Spleen (tissue), 11 donors: ENCODE results near the gene MEGF8. TPM values are rescaled to one million over a fixed set of nuclear protein-coding genes. Genes with fewer than 3 reads are reported as not detected.

Experiments used
- DNase-seq: peaks from one replicate; pipeline ENCODE4 v3.0.0-alpha.2; 2020
- H3K27ac ChIP-seq, 8 donors: fragments of 200-600 bp; sonication (generic) in 7 of 8; 1 replicate in 4 of 8; 2 replicates in 4 of 8; pipeline versions ENCODE4 v1.5.0 to v1.8.0; 2016 to 2021; ENCODE audit warnings: inconsistent platforms in 4 of 8, mild to moderate bottlenecking in 4 of 8, moderate library complexity in 1 of 8
- H3K27me3 ChIP-seq, 7 donors: fragments of 200-600 bp; sonication (generic) in 6 of 7; replicated peaks in 1 of 7; 1 replicate in 4 of 7; 2 replicates in 3 of 7; pipeline versions ENCODE4 v1.5.0 to v1.8.0; 2016 to 2021; ENCODE audit warnings: inconsistent platforms in 3 of 7, mild to moderate bottlenecking in 1 of 7
- H3K36me3 ChIP-seq, 6 donors: fragments of 200-600 bp; sonication (generic) in 5 of 6; 1 replicate in 4 of 6; 2 replicates in 2 of 6; pipeline versions ENCODE4 v1.5.0 to v1.8.0; 2016 to 2021; ENCODE audit warnings: inconsistent platforms in 2 of 6
- H3K4me1 ChIP-seq, 6 donors: fragments of 200-600 bp; sonication (generic) in 5 of 6; 1 replicate in 3 of 6; 2 replicates in 3 of 6; pipeline versions ENCODE4 v1.5.0 to v1.8.0; 2016 to 2021; ENCODE audit warnings: inconsistent platforms in 3 of 6
- H3K4me3 ChIP-seq, 8 donors: fragments of 200-600 bp; sonication (generic) in 7 of 8; 1 replicate in 4 of 8; 2 replicates in 4 of 8; pipeline versions ENCODE4 v1.5.0 to v1.8.0; 2016 to 2021; ENCODE audit warnings: inconsistent platforms in 4 of 8, mild to moderate bottlenecking in 4 of 8, moderate library complexity in 2 of 8
- H3K9me3 ChIP-seq, 8 donors: fragments of 200-600 bp; sonication (generic) in 7 of 8; 1 replicate in 4 of 8; 2 replicates in 4 of 8; pipeline versions ENCODE4 v1.5.0 to v1.8.0; 2016 to 2021; ENCODE audit warnings: inconsistent platforms in 4 of 8
- CTCF ChIP-seq, 11 experiments: fragments of 200-600 bp in 7 of 11; fragments of 450-650 bp in 4 of 11; sonication (generic) in 4 of 11; IDR thresholded peaks in 8 of 11; conservative IDR thresholded peaks in 3 of 11; 1 replicate in 7 of 11; 2 replicates in 4 of 11; pipeline versions ENCODE4 v1.4.0 to v1.8.0; 2016 to 2021; ENCODE audit warnings: antibody characterized with exemption in 11 of 11, inconsistent platforms in 4 of 11, mild to moderate bottlenecking in 1 of 11
- POLR2A ChIP-seq, 3 donors: fragments of 450-650 bp; IDR thresholded peaks; one replicate each; pipeline ENCODE4 v1.5.1; 2017; ENCODE audit warnings: antibody characterized with exemption in 3 of 3, mild to moderate bottlenecking in 1 of 3
- POLR2AphosphoS5 ChIP-seq, 3 donors: sonication (generic); formaldehyde crosslinking; IDR thresholded peaks; one replicate each; pipeline ENCODE4 v1.5.1; 2017; ENCODE audit warnings: antibody characterized with exemption in 3 of 3
- WGBS, 5 donors: extraction: QIAGEN DNeasy Blood & Tissue Kit in 3 of 5; methylation state at CpG; one replicate each; pipeline versions ENCODE4 v1.1.5 to v1.1.7; 2013 to 2018; 5-methylcytosine and 5-hydroxymethylcytosine counted together
- intact Hi-C: fragments of 100-400 bp; cut with DNase I; formaldehyde crosslinking; loops from one replicate; pipeline ENCODE4 v1.15.0; 2023; ENCODE audit warnings: low total_unique reads
- polyA plus RNA-seq, 3 donors: library from polyadenylated mRNA; stranded (reverse); fragments of 200-250 nt; gene quantifications; one replicate each; pipeline ENCODE4 v1.2.1, GENCODE V29; 2013
- total RNA-seq, 7 donors: library from RNA; depleted of rRNA in 3 of 7; stranded (reverse); fragments of >200 nt in 3 of 7; fragmentation: NEBNext Ultra II Directional in 4 of 7; extraction: Animal tissue kit (Norgen Biotek cat#: 25700) in 4 of 7; gene quantifications; one replicate each; pipeline versions ENCODE4 v1.1.0 to v1.2.1, GENCODE V29; 2016 to 2021
- donor health status: healthy with polysubstance abuse.
- donor health status: DM: no; HTN: no; CAD: no; lungs with moderate emphysema.
- donor health status: DM: no; HTN: no; CAD: no.
- donor health status: Bipolar disorder and iron deficiency.
- donor health status: healthy.
- donor health status: DM: no; HTN: no; CAD: no.
- donor health status: DM: yes; HTN: yes; CAD: no.

The MEGF8 gene
- total and polyA plus RNA-seq, 10 donors, result 2.3 to 26.2 (median 18.7) TPM

GRCh38 chr19:42362891-42363440 is 37.5 kb downstream of the MEGF8 start:
- peaks cover 0 to 15% (median 2%) of the 10 kb centered on the region in 8 donors for H3K9me3 ChIP-seq
- no peak for DNase-seq
- no peak overlapping the region for H3K4me3 ChIP-seq
- intact Hi-C loops, result no loop called here
- no peak for TF ChIP-seq POLR2AphosphoS5 (IDR thresholded peaks at IDR 0.05)
- TF ChIP-seq POLR2A (IDR thresholded peaks at IDR 0.05), result no peak
- TF ChIP-seq CTCF (IDR thresholded peaks at IDR 0.05 in 8 of 11, conservative IDR thresholded peaks at IDR 0.05 in 3 of 11), result no peak
- 91 to 96% (median 95%) methylated on average over 12 to 13 of the region's 13 CpGs for WGBS, 5 donors
- peaks cover 0 to 59% (median 10%) of the 10 kb centered on the region in 6 donors for H3K36me3 ChIP-seq
- peak overlapping the region in 6 of 8 donors; percentile 59 to 83 (median 76) for H3K27ac ChIP-seq
- H3K27me3 ChIP-seq, result no peaks in the 10 kb centered on the region
- peaks cover 0 to 37% (median 18%) of the 10 kb centered on the region in 6 donors for H3K4me1 ChIP-seq

- H3K9me3 ChIP-seq, result peaks cover 0 to 15% (median 2%) of the 10 kb centered on the region in 8 donors
- no peaks in the 10 kb centered on the region for H3K27me3 ChIP-seq
- intact Hi-C loops, result no loop called here
- H3K36me3 ChIP-seq, result peaks cover 0 to 51% (median 9%) of the 10 kb centered on the region in 6 donors
- no peak for TF ChIP-seq POLR2A (IDR thresholded peaks at IDR 0.05)
- TF ChIP-seq POLR2AphosphoS5 (IDR thresholded peaks at IDR 0.05), result peak in 1 of 3 donors; percentile 21
- no peak for TF ChIP-seq CTCF (IDR thresholded peaks at IDR 0.05 in 8 of 11, conservative IDR thresholded peaks at IDR 0.05 in 3 of 11)
- H3K4me1 ChIP-seq, result peaks cover 0 to 37% (median 18%) of the 10 kb centered on the region in 6 donors
- no peak for DNase-seq
- H3K27ac ChIP-seq, result peak overlapping the region in 7 of 8 donors; percentile 29 to 83 (median 74)
- H3K4me3 ChIP-seq, result no peak overlapping the region
- 71 to 83% (median 82%) methylated on average over 17 of the region's 17 CpGs for WGBS, 5 donors
Measured at GRCh38 chr19:42363614-42364346, 38.3 kb downstream of the MEGF8 start.

GRCh38 chr19:42366673-42367072 is 41.2 kb downstream of the MEGF8 start:
- Histone ChIP-seq H3K4me3 (no peak overlapping the region), H3K4me1 (peaks cover 0 to 53% (median 28%) of the 10 kb centered on the region in 6 donors), H3K27ac (peak overlapping the region in 1 of 8 donors; percentile 83), H3K9me3 (peaks cover 0 to 15% (median 2%) of the 10 kb centered on the region in 8 donors), H3K36me3 (peaks cover 0 to 46% (median 9%) of the 10 kb centered on the region in 6 donors), H3K27me3 (no peaks in the 10 kb centered on the region)
- DNase-seq, result no peak
- 73 to 93% (median 83%) methylated on average over 1 of the region's 1 CpG for WGBS, 5 donors
- no peak for TF ChIP-seq CTCF (IDR thresholded peaks at IDR 0.05 in 8 of 11, conservative IDR thresholded peaks at IDR 0.05 in 3 of 11)
- no peak for TF ChIP-seq POLR2A (IDR thresholded peaks at IDR 0.05)
- TF ChIP-seq POLR2AphosphoS5 (IDR thresholded peaks at IDR 0.05), result no peak
- intact Hi-C loops, result no loop called here

- Histone ChIP-seq H3K9me3 (peaks cover 0 to 15% (median 2%) of the 10 kb centered on the region in 8 donors), H3K36me3 (peaks cover 0 to 35% (median 8%) of the 10 kb centered on the region in 6 donors), H3K27ac (no peak overlapping the region), H3K4me1 (peaks cover 0 to 62% (median 28%) of the 10 kb centered on the region in 6 donors), H3K4me3 (no peak overlapping the region), H3K27me3 (no peaks in the 10 kb centered on the region)
- 92 to 97% (median 96%) methylated on average over 4 of the region's 4 CpGs for WGBS, 5 donors
- intact Hi-C loops, result no loop called here
- TF ChIP-seq POLR2A (IDR thresholded peaks at IDR 0.05) (no peak), POLR2AphosphoS5 (IDR thresholded peaks at IDR 0.05) (no peak), CTCF (IDR thresholded peaks at IDR 0.05 in 8 of 11, conservative IDR thresholded peaks at IDR 0.05 in 3 of 11) (no peak)
- DNase-seq, result no peak
Measured at GRCh38 chr19:42367929-42368328, 42.5 kb downstream of the MEGF8 start.
